ENCODE data around the gene TMEM86A.

The TMEM86A gene

GRCh38 chr11:18729426-18729825 lies 30.8 kb downstream of the TMEM86A start:
- DNase-seq (ENCODE audit: low read depth in 1 of 2, low spot score in 1 of 2): no peak
- Histone ChIP-seq H3K4me3 (replicated peaks; ENCODE audit: insufficient read depth, low read length) (no peak overlapping the region), H3K27me3 (ENCODE audit: insufficient read depth, poor library complexity, severe bottlenecking) (peaks cover 2% of the 10 kb centered on the region), H3K27ac (replicated peaks) (no peak overlapping the region)
- TF ChIP-seq SPI1 (IDR thresholded peaks at IDR 0.05; ENCODE audit: borderline replicate concordance, low read depth) (no peak), POLR2AphosphoS5 (IDR thresholded peaks at IDR 0.05; ENCODE audit: low read depth) (no peak), GABPA (IDR thresholded peaks at IDR 0.05; ENCODE audit: low read depth) (no peak)
- TF ChIP-seq, protein P1, sequence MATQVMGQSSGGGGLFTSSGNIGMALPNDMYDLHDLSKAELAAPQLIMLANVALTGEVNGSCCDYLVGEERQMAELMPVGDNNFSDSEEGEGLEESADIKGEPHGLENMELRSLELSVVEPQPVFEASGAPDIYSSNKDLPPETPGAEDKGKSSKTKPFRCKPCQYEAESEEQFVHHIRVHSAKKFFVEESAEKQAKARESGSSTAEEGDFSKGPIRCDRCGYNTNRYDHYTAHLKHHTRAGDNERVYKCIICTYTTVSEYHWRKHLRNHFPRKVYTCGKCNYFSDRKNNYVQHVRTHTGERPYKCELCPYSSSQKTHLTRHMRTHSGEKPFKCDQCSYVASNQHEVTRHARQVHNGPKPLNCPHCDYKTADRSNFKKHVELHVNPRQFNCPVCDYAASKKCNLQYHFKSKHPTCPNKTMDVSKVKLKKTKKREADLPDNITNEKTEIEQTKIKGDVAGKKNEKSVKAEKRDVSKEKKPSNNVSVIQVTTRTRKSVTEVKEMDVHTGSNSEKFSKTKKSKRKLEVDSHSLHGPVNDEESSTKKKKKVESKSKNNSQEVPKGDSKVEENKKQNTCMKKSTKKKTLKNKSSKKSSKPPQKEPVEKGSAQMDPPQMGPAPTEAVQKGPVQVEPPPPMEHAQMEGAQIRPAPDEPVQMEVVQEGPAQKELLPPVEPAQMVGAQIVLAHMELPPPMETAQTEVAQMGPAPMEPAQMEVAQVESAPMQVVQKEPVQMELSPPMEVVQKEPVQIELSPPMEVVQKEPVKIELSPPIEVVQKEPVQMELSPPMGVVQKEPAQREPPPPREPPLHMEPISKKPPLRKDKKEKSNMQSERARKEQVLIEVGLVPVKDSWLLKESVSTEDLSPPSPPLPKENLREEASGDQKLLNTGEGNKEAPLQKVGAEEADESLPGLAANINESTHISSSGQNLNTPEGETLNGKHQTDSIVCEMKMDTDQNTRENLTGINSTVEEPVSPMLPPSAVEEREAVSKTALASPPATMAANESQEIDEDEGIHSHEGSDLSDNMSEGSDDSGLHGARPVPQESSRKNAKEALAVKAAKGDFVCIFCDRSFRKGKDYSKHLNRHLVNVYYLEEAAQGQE (IDR thresholded peaks at IDR 0.05; ENCODE audit: insufficient replicate concordance, low read depth): no peak
- TF ChIP-seq, protein P2, sequence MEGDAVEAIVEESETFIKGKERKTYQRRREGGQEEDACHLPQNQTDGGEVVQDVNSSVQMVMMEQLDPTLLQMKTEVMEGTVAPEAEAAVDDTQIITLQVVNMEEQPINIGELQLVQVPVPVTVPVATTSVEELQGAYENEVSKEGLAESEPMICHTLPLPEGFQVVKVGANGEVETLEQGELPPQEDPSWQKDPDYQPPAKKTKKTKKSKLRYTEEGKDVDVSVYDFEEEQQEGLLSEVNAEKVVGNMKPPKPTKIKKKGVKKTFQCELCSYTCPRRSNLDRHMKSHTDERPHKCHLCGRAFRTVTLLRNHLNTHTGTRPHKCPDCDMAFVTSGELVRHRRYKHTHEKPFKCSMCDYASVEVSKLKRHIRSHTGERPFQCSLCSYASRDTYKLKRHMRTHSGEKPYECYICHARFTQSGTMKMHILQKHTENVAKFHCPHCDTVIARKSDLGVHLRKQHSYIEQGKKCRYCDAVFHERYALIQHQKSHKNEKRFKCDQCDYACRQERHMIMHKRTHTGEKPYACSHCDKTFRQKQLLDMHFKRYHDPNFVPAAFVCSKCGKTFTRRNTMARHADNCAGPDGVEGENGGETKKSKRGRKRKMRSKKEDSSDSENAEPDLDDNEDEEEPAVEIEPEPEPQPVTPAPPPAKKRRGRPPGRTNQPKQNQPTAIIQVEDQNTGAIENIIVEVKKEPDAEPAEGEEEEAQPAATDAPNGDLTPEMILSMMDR (IDR thresholded peaks at IDR 0.05; ENCODE audit: insufficient read depth, low read length): no peak

DNA sequence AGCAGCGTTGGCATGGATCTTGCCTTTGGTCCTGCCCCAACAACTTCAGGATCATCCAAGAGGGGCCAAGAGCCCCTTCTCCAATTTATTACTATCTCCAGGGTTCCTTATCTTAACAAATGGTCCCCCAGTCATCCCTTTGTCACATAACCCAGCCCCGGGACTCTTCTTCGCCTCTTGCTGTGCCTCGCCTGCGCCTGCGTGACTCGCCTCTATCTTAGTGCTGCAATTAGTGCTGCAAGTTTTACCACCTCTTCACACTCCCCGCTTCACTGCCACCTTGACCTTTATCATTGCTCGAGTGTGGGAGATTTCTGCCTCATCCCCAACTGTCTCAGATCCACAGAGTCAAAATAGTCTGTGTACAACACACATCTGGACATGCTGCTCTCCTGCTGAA lies 31.4 kb downstream of the TMEM86A start:
- TF ChIP-seq, protein P1 (IDR thresholded peaks at IDR 0.05; ENCODE audit: insufficient replicate concordance, low read depth): no peak
- DNase-seq (ENCODE audit: low read depth in 1 of 2, low spot score in 1 of 2): no peak
- H3K4me3 ChIP-seq (replicated peaks; ENCODE audit: insufficient read depth, low read length): no peak overlapping the region

DNA sequence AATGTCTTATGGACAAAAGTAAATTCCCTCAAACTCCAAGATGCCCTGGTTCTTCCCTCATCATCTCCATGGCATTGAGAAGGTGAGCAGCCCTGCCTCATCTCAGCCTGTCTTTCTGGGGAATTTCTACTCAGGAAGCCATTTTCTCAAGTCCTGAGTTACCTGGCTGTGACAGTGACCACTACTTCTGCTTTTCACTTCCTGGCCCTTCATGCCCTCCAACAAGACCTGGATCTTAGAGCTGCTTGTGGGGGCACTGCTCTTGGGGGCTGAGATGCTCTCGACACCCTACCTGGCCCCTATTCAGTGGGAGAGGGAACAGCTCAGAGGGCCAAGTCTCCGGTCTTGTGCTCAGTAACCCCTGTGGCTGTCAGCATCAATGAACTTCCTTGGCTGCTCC lies 32.9 kb downstream of the TMEM86A start:
- TF ChIP-seq, protein P2 (IDR thresholded peaks at IDR 0.05; ENCODE audit: insufficient read depth, low read length): no peak
- TF ChIP-seq GABPA (IDR thresholded peaks at IDR 0.05; ENCODE audit: low read depth): no peak
- TF ChIP-seq, protein P1 (IDR thresholded peaks at IDR 0.05; ENCODE audit: insufficient replicate concordance, low read depth): no peak
- TF ChIP-seq POLR2AphosphoS5 (IDR thresholded peaks at IDR 0.05; ENCODE audit: low read depth): no peak
- no peak for TF ChIP-seq SPI1 (IDR thresholded peaks at IDR 0.05; ENCODE audit: borderline replicate concordance, low read depth)
- peaks cover 2% of the 10 kb centered on the region for H3K27me3 ChIP-seq (ENCODE audit: insufficient read depth, poor library complexity, severe bottlenecking)
- H3K27ac ChIP-seq (replicated peaks): no peak overlapping the region
- DNase-seq (ENCODE audit: low read depth in 1 of 2, low spot score in 1 of 2): no peak
- no peak overlapping the region for H3K4me3 ChIP-seq (replicated peaks; ENCODE audit: insufficient read depth, low read length)

More for the DNA sequence above, 31.4 kb downstream of the TMEM86A start:
- Histone ChIP-seq H3K27me3 (ENCODE audit: insufficient read depth, poor library complexity, severe bottlenecking) (peaks cover 2% of the 10 kb centered on the region), H3K27ac (replicated peaks) (no peak overlapping the region)
